Measurements from ENCODE around the gene RALGAPA1.

RALGAPA1 gene

DNA sequence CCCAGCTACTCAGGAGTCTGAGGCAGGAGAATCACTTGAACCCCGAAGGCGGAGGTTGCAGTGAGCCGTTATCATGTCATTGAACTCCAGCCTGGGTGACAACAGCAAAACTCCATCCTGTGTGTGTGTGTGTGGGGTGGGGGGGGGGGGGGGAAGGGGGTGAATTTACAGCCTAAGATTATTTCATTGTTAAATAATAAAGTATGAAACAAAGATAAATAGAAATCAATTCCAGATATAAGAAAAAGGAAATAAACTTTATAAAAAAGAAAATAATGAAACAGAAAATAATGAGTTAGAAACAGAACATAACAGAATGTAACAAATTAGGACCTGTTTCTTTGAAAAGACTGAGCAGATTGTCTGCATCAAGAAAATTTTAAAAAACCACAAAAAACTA is 191.6 kb downstream of the RALGAPA1 start:
- no peaks in the 10 kb centered on the region for H3F3A ChIP-seq (ENCODE audit: control insufficient read depth, insufficient read depth)
- no peaks in the 10 kb centered on the region for H3K27me3 ChIP-seq (ENCODE audit: control insufficient read depth, low read length)
- H3K9me3 ChIP-seq (ENCODE audit: control insufficient read depth, insufficient read depth, low read length) = no peaks in the 10 kb centered on the region
- TF ChIP-seq, protein P1, sequence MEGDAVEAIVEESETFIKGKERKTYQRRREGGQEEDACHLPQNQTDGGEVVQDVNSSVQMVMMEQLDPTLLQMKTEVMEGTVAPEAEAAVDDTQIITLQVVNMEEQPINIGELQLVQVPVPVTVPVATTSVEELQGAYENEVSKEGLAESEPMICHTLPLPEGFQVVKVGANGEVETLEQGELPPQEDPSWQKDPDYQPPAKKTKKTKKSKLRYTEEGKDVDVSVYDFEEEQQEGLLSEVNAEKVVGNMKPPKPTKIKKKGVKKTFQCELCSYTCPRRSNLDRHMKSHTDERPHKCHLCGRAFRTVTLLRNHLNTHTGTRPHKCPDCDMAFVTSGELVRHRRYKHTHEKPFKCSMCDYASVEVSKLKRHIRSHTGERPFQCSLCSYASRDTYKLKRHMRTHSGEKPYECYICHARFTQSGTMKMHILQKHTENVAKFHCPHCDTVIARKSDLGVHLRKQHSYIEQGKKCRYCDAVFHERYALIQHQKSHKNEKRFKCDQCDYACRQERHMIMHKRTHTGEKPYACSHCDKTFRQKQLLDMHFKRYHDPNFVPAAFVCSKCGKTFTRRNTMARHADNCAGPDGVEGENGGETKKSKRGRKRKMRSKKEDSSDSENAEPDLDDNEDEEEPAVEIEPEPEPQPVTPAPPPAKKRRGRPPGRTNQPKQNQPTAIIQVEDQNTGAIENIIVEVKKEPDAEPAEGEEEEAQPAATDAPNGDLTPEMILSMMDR (IDR thresholded peaks at IDR 0.05; ENCODE audit: low read depth, low read length, poor library complexity, severe bottlenecking) = no peak
- no peak for TF ChIP-seq EZH2phosphoT487 (IDR thresholded peaks at IDR 0.05; ENCODE audit: borderline replicate concordance, low read length)
- H3K79me2 ChIP-seq (ENCODE audit: control insufficient read depth, low read length) = no peaks in the 10 kb centered on the region
- no peak overlapping the region for H3K4me2 ChIP-seq (ENCODE audit: low read length)
- no peak overlapping the region for H3K4me3 ChIP-seq (ENCODE audit: low read length)
- no peaks in the 10 kb centered on the region; the same call in 1 of the 2 replicates for H3K4me1 ChIP-seq (ENCODE audit: control insufficient read depth, low read length)
- no peaks in the 10 kb centered on the region for H3K9me2 ChIP-seq (replicated peaks; ENCODE audit: control insufficient read depth, low read length)
- no peaks in the 10 kb centered on the region for H4K20me1 ChIP-seq (ENCODE audit: control insufficient read depth, insufficient read depth, low read depth, low read length)
- H3K27ac ChIP-seq (ENCODE audit: low read depth, low read length) = no peak overlapping the region
- no peaks in the 10 kb centered on the region for H3K36me3 ChIP-seq (ENCODE audit: control insufficient read depth, low read length)

DNA sequence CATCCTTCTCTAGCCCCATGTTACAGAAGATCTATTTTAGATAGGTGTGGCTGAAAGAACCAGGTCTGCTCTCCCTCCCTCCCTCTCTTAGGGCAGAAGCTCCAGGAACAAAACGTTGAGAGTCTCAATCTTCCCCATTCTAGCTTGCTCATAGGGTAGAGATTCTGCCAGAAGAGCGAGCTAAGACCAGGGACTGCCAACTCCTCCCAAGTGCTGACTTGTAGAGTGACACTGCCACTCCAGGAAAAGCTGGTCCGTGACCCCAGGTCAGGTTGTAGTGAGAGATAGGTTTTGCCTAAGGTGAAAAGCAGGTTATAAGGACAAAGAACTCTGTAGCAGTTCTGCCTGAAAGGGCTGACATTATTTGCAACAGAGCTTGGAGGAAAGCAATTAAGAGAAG is 201.7 kb downstream of the RALGAPA1 start:
- TF ChIP-seq, protein P1 (IDR thresholded peaks at IDR 0.05; ENCODE audit: low read depth, low read length, poor library complexity, severe bottlenecking) = no peak
- TF ChIP-seq EZH2phosphoT487 (IDR thresholded peaks at IDR 0.05; ENCODE audit: borderline replicate concordance, low read length) = no peak
- Histone ChIP-seq H4K20me1 (ENCODE audit: control insufficient read depth, insufficient read depth, low read depth, low read length) (no peaks in the 10 kb centered on the region), H3K9me3 (ENCODE audit: control insufficient read depth, insufficient read depth, low read length) (no peaks in the 10 kb centered on the region), H3K4me1 (ENCODE audit: control insufficient read depth, low read length) (no peaks in the 10 kb centered on the region; the same call in 1 of the 2 replicates), H3K36me3 (ENCODE audit: control insufficient read depth, low read length) (peaks cover 8% of the 10 kb centered on the region), H3K79me2 (ENCODE audit: control insufficient read depth, low read length) (no peaks in the 10 kb centered on the region), H3K4me2 (ENCODE audit: low read length) (no peak overlapping the region), H3K27ac (ENCODE audit: low read depth, low read length) (no peak overlapping the region), H3K4me3 (ENCODE audit: low read length) (no peak overlapping the region), H3K27me3 (ENCODE audit: control insufficient read depth, low read length) (no peaks in the 10 kb centered on the region), H3F3A (ENCODE audit: control insufficient read depth, insufficient read depth) (no peaks in the 10 kb centered on the region), H3K9me2 (replicated peaks; ENCODE audit: control insufficient read depth, low read length) (no peaks in the 10 kb centered on the region)

DNA sequence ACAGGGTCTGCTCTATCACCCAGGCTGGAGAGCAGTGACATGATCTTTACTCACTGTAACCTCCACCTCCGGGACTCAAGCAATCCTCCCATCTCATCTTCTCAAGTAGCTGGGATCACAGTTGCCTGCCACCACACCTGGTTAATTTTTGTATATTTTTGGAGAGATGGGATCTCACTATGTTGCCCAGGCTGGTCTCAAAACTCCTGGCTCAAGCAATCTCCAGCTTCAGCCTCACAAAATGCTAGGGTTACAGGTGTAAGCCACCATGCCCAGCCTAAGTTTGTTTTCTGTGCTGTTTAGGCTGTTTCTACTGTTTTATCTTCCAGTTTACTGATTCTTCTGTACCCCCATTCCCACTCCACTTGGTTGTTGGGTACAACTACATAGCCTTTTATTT is 208.8 kb downstream of the RALGAPA1 start:
- Histone ChIP-seq H3K36me3 (ENCODE audit: control insufficient read depth, low read length) (peaks cover 8% of the 10 kb centered on the region), H3F3A (ENCODE audit: control insufficient read depth, insufficient read depth) (no peaks in the 10 kb centered on the region), H3K4me3 (ENCODE audit: low read length) (no peak overlapping the region), H3K79me2 (ENCODE audit: control insufficient read depth, low read length) (no peaks in the 10 kb centered on the region), H3K4me2 (ENCODE audit: low read length) (no peak overlapping the region), H3K9me2 (replicated peaks; ENCODE audit: control insufficient read depth, low read length) (no peaks in the 10 kb centered on the region), H3K27ac (ENCODE audit: low read depth, low read length) (no peak overlapping the region), H3K27me3 (ENCODE audit: control insufficient read depth, low read length) (no peaks in the 10 kb centered on the region), H3K9me3 (ENCODE audit: control insufficient read depth, insufficient read depth, low read length) (no peaks in the 10 kb centered on the region), H3K4me1 (ENCODE audit: control insufficient read depth, low read length) (no peaks in the 10 kb centered on the region), H4K20me1 (ENCODE audit: control insufficient read depth, insufficient read depth, low read depth, low read length) (no peaks in the 10 kb centered on the region)
- no peak for TF ChIP-seq EZH2phosphoT487 (IDR thresholded peaks at IDR 0.05; ENCODE audit: borderline replicate concordance, low read length)
- TF ChIP-seq, protein P1 (IDR thresholded peaks at IDR 0.05; ENCODE audit: low read depth, low read length, poor library complexity, severe bottlenecking) = no peak

Measured in DOHH2 (cell line).